GM23248 (cell line): ENCODE results near the gene OR2D2.

Experiments used
- EZH2 ChIP-seq: fragments of 200-600 bp; sonication (generic); IDR thresholded peaks from 2 replicates; pipeline ENCODE4 v1.6.1; 2018; ENCODE audit warnings: antibody characterized with exemption, mild to moderate bottlenecking; ENCODE audit not compliant: insufficient read depth, poor library complexity, severe bottlenecking
- EZH2phosphoT487 ChIP-seq: fragments of 200-600 bp; sonication (generic); IDR thresholded peaks from 2 replicates; pipeline ENCODE4 v1.6.1; 2018; ENCODE audit warnings: antibody characterized with exemption, moderate library complexity, mild to moderate bottlenecking, low read depth; ENCODE audit not compliant: insufficient read depth

- TF ChIP-seq EZH2 = no peak
- no peak for TF ChIP-seq EZH2phosphoT487
Measured at GRCh38 chr11:6941970-6942369, 49.7 kb upstream of the OR2D2 start.
